IMR-90 (cell line): ENCODE measurements around the gene KBTBD12.

Source experiments
- BHLHE40 ChIP-seq: fragments of 150-350 bp; IDR thresholded peaks from 2 replicates; pipeline ENCODE4 v1.6.1; 2016; ENCODE audit warnings: mild to moderate bottlenecking, low read depth, low read length
- CEBPB ChIP-seq: IDR thresholded peaks from 2 replicates; pipeline ENCODE4 v1.6.1; 2012; ENCODE audit warnings: low read depth, low read length, improper control_type of control experiment
- CTCF ChIP-seq: conservative IDR thresholded peaks from 2 replicates; pipeline ENCODE4 v1.5.1; 2012; ENCODE audit warnings: mild to moderate bottlenecking, low read depth, low read length, improper control_type of control experiment
- ELK1 ChIP-seq: fragments of 150-350 bp; IDR thresholded peaks from 2 replicates; pipeline ENCODE4 v1.6.1; 2016; ENCODE audit warnings: low read depth, mild to moderate bottlenecking, low read length, moderate library complexity, borderline replicate concordance
- FOS ChIP-seq: fragments of 150-350 bp; IDR thresholded peaks from 2 replicates; pipeline ENCODE4 v1.6.1; 2016; ENCODE audit warnings: low read depth, low read length
- MAFK ChIP-seq: IDR thresholded peaks from 2 replicates; pipeline ENCODE4 v1.6.1; 2012; ENCODE audit warnings: low read depth, low read length, improper control_type of control experiment
- MAZ ChIP-seq: IDR thresholded peaks from 2 replicates; pipeline ENCODE4 v1.6.1; 2012; ENCODE audit warnings: low read depth, mild to moderate bottlenecking, low read length, improper control_type of control experiment, moderate library complexity, borderline replicate concordance
- MXI1 ChIP-seq: IDR thresholded peaks from 2 replicates; pipeline ENCODE4 v1.6.1; 2012; ENCODE audit warnings: low read depth, mild to moderate bottlenecking, low read length, moderate library complexity, borderline replicate concordance
- NFE2L2 ChIP-seq: fragments of 150-350 bp; IDR thresholded peaks from 2 replicates; pipeline ENCODE4 v1.6.1; 2016; ENCODE audit warnings: low read depth, mild to moderate bottlenecking, low read length
- POLR2A ChIP-seq: IDR thresholded peaks from 2 replicates; pipeline ENCODE4 v1.6.1; 2012; ENCODE audit warnings: mild to moderate bottlenecking, low read depth, low read length
- RAD21 ChIP-seq: IDR thresholded peaks from 2 replicates; pipeline ENCODE4 v1.6.1; 2012; ENCODE audit warnings: low read length, improper control_type of control experiment
- RCOR1 ChIP-seq: IDR thresholded peaks from 2 replicates; pipeline ENCODE4 v1.6.1; 2012; ENCODE audit warnings: mild to moderate bottlenecking, low read length, improper control_type of control experiment; ENCODE audit not compliant: insufficient replicate concordance
- RFX5 ChIP-seq: IDR thresholded peaks from 2 replicates; pipeline ENCODE4 v1.8.0; 2012; ENCODE audit warnings: low read depth, mild to moderate bottlenecking, low read length, moderate library complexity
- SMC3 ChIP-seq: fragments of 150-350 bp; IDR thresholded peaks from 2 replicates; pipeline ENCODE4 v1.6.1; 2016; ENCODE audit warnings: low read depth, mild to moderate bottlenecking, antibody characterized with exemption, low read length, moderate library complexity

- no peak for TF ChIP-seq CTCF
- TF ChIP-seq POLR2A, result no peak
- no peak for TF ChIP-seq RFX5
- TF ChIP-seq RCOR1, result no peak
- TF ChIP-seq SMC3, result no peak
- no peak for TF ChIP-seq MAZ
- TF ChIP-seq BHLHE40, result no peak
- no peak for TF ChIP-seq MXI1
- no peak for TF ChIP-seq NFE2L2
- TF ChIP-seq MAFK, result no peak
- no peak for TF ChIP-seq ELK1
- no peak for TF ChIP-seq RAD21
- no peak for TF ChIP-seq FOS
- TF ChIP-seq CEBPB, result no peak
These were observed 76.2 kb downstream of the KBTBD12 start for GRCh38 chr3:127991251-127991650.
